ENCODE results near the gene CEP120. TPM values are rescaled to one million over a fixed set of nuclear protein-coding genes. Genes with fewer than 3 reads are reported as not detected.

CEP120 gene
- total RNA-seq, 1 experiment from 2014 or later = 25.5 TPM

DNA sequence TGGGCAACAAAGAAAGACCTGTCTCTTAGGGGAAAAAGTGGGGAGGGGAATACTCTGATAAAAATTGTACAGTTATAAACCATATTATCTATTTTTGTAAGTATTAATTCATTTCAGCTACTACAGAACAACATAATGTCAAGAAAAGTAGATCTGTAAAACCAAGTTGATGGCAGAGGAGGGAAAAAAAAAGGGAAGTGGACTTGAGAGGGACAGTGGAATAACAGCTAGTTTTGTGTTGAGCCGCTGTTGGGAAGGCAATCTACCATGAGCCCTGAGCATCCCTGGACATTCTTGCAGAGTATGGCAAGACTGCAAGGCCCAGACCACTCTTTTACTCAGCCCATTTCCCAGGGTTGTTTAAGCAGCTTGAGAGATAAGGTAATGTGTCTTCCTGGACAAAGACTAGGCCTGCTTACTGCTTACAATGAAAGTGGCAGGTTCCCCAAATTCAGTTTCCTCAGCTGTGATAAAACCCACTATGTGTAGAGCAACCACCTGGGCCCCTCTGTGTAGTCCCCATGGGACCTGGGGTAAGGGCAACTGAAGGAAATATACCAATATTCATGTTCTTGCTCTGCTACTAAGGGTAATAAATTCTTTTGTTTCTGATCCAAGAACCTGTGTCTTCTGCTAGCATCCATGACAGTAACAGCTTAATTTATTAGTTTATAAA is 25.0 kb downstream of the CEP120 start:
- no TSS peak for BruUV-seq (replicated peaks)
- H3K4me1 ChIP-seq (ENCODE audit: insufficient read depth, low read length, poor library complexity, severe bottlenecking) = no peaks in the 10 kb centered on the region
- H3K9me3 ChIP-seq (ENCODE audit: low read depth, low read length, poor library complexity, severe bottlenecking) = no peaks in the 10 kb centered on the region
- H3K27ac ChIP-seq (ENCODE audit: low read depth, low read length, poor library complexity, severe bottlenecking) = no peak overlapping the region
- CTCF ChIA-PET = no interaction called here
- no peak for TF ChIP-seq EZH2 (IDR thresholded peaks at IDR 0.05; ENCODE audit: borderline replicate concordance, low read depth, low read length, poor library complexity, severe bottlenecking)
- TF ChIP-seq, protein P1, sequence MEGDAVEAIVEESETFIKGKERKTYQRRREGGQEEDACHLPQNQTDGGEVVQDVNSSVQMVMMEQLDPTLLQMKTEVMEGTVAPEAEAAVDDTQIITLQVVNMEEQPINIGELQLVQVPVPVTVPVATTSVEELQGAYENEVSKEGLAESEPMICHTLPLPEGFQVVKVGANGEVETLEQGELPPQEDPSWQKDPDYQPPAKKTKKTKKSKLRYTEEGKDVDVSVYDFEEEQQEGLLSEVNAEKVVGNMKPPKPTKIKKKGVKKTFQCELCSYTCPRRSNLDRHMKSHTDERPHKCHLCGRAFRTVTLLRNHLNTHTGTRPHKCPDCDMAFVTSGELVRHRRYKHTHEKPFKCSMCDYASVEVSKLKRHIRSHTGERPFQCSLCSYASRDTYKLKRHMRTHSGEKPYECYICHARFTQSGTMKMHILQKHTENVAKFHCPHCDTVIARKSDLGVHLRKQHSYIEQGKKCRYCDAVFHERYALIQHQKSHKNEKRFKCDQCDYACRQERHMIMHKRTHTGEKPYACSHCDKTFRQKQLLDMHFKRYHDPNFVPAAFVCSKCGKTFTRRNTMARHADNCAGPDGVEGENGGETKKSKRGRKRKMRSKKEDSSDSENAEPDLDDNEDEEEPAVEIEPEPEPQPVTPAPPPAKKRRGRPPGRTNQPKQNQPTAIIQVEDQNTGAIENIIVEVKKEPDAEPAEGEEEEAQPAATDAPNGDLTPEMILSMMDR (conservative IDR thresholded peaks at IDR 0.05; ENCODE audit: low read depth, low read length) = no peak
- intact Hi-C loops (cut with micrococcal nuclease; ENCODE audit: unreplicated experiment) = no loop called here
- no peak overlapping the region for H3K4me3 ChIP-seq (ENCODE audit: low read depth, low read length, poor library complexity, severe bottlenecking)
- POLR2A ChIA-PET (ENCODE audit: low non-redundant PET) = no interaction called here
- DNase-seq (ENCODE audit: low spot score) = no peak
- H3K36me3 ChIP-seq (ENCODE audit: insufficient read depth, low read length, poor library complexity, severe bottlenecking) = peaks cover 7% of the 10 kb centered on the region
- H3K27me3 ChIP-seq (replicated peaks; ENCODE audit: insufficient read depth, low read depth, low read length, poor library complexity) = no peaks in the 10 kb centered on the region

DNA sequence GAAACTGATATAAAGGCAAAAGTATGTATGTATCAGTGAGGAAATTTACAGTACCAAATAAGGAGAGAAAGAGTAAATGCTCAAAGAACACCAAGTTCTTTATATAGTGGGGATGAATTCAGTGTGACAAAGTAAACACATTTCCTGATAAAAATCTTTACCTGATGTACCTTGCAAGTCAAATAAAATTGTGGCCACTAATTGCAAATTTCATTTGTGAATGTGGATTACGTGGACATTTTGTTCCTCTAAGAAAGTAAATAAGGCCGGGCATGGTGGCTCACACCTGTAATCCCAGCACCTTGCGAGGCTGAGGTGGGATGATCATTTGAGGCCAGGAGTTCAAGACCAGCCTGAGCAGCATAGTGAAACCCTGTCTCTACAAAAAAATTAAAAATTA is 25.7 kb downstream of the CEP120 start:
- no peaks in the 10 kb centered on the region for H3K9me3 ChIP-seq (ENCODE audit: low read depth, low read length, poor library complexity, severe bottlenecking)
- no peaks in the 10 kb centered on the region for H3K4me1 ChIP-seq (ENCODE audit: insufficient read depth, low read length, poor library complexity, severe bottlenecking)
- ChIA-PET POLR2A (ENCODE audit: low non-redundant PET) (no interaction called here), CTCF (no interaction called here)
- no peak overlapping the region for H3K27ac ChIP-seq (ENCODE audit: low read depth, low read length, poor library complexity, severe bottlenecking)
- TF ChIP-seq EZH2 (IDR thresholded peaks at IDR 0.05; ENCODE audit: borderline replicate concordance, low read depth, low read length, poor library complexity, severe bottlenecking) = no peak
- TF ChIP-seq, protein P1 (conservative IDR thresholded peaks at IDR 0.05; ENCODE audit: low read depth, low read length) = no peak
- intact Hi-C loops (cut with micrococcal nuclease; ENCODE audit: unreplicated experiment) = no loop called here
- no peaks in the 10 kb centered on the region for H3K27me3 ChIP-seq (replicated peaks; ENCODE audit: insufficient read depth, low read depth, low read length, poor library complexity)
- H3K36me3 ChIP-seq (ENCODE audit: insufficient read depth, low read length, poor library complexity, severe bottlenecking) = peaks cover under 1% of the 10 kb centered on the region
- no peak for DNase-seq (ENCODE audit: low spot score)
- no TSS peak for BruUV-seq (replicated peaks)
- H3K4me3 ChIP-seq (ENCODE audit: low read depth, low read length, poor library complexity, severe bottlenecking) = no peak overlapping the region

DNA sequence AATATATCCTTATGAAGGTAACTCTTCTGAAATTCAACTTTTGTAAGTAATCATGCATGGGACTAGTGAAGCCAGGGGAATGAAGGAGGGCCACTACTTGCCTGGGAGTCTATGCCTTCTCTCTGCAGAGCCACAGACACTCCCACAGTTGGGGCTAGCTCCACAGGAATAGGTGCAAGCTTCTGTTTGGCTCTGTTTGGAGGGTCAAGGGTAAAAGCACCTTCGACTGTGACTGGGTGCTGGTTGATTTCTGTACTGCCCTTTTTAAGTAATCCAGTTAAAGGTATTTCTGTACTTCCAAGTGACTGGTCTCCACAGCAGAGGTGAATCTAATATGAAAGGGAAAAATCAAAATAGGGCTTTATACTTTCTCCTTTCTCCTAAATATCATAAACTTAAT is 32.2 kb downstream of the CEP120 start:
- no TSS peak for BruUV-seq (replicated peaks)
- H3K36me3 ChIP-seq (ENCODE audit: insufficient read depth, low read length, poor library complexity, severe bottlenecking) = peaks cover 12% of the 10 kb centered on the region
- POLR2A ChIA-PET (ENCODE audit: low non-redundant PET) = no interaction called here
- H3K4me3 ChIP-seq (ENCODE audit: low read depth, low read length, poor library complexity, severe bottlenecking) = no peak overlapping the region
- H3K9me3 ChIP-seq (ENCODE audit: low read depth, low read length, poor library complexity, severe bottlenecking) = no peaks in the 10 kb centered on the region
- no peak for DNase-seq (ENCODE audit: low spot score)
- intact Hi-C loops (cut with micrococcal nuclease; ENCODE audit: unreplicated experiment) = no loop called here
- no peaks in the 10 kb centered on the region for H3K4me1 ChIP-seq (ENCODE audit: insufficient read depth, low read length, poor library complexity, severe bottlenecking)
- CTCF ChIA-PET = no interaction called here
- TF ChIP-seq EZH2 (IDR thresholded peaks at IDR 0.05; ENCODE audit: borderline replicate concordance, low read depth, low read length, poor library complexity, severe bottlenecking) = no peak
- TF ChIP-seq, protein P1 (conservative IDR thresholded peaks at IDR 0.05; ENCODE audit: low read depth, low read length) = no peak
- H3K27ac ChIP-seq (ENCODE audit: low read depth, low read length, poor library complexity, severe bottlenecking) = no peak overlapping the region
- H3K27me3 ChIP-seq (replicated peaks; ENCODE audit: insufficient read depth, low read depth, low read length, poor library complexity) = no peaks in the 10 kb centered on the region
